ENCODE results near the gene GTF2F2. TPM values are rescaled to one million over a fixed set of nuclear protein-coding genes. Genes with fewer than 3 reads are reported as not detected.

The GTF2F2 gene
- total RNA-seq, 1 experiment from 2014 or later = 33.8 TPM

DNA sequence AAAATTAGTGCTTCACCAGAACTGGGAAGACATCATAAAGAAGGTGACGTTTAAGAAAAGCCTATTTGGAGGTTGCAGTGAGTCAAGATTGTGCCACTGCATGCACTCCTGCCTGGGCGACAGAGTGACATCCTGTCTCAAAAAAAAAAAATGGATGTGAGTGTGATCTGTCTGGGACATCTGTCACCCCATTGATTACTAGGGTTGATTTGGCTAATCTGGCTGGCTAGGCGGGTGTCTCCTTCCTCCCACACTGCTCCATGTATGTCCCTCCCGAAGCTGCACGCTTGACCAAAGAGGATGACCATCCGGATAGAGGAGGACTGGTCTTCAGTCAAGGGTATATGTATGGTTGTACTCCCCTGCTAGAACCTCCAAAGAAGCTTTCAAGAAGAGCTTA, 2.6 kb downstream of the GTF2F2 start:
- Mint-ChIP-seq H3K4me1 (peaks cover 6% of the 10 kb centered on the region), H3K4me3 (no peak overlapping the region), H3K27me3 (ENCODE audit: low read depth) (no peaks in the 10 kb centered on the region; the same call in 1 of the 2 replicates), H3K36me3 (no peaks in the 10 kb centered on the region), H3K9me3 (no peaks in the 10 kb centered on the region), H3K27ac (no peak overlapping the region)
- TF ChIP-seq, protein P1, sequence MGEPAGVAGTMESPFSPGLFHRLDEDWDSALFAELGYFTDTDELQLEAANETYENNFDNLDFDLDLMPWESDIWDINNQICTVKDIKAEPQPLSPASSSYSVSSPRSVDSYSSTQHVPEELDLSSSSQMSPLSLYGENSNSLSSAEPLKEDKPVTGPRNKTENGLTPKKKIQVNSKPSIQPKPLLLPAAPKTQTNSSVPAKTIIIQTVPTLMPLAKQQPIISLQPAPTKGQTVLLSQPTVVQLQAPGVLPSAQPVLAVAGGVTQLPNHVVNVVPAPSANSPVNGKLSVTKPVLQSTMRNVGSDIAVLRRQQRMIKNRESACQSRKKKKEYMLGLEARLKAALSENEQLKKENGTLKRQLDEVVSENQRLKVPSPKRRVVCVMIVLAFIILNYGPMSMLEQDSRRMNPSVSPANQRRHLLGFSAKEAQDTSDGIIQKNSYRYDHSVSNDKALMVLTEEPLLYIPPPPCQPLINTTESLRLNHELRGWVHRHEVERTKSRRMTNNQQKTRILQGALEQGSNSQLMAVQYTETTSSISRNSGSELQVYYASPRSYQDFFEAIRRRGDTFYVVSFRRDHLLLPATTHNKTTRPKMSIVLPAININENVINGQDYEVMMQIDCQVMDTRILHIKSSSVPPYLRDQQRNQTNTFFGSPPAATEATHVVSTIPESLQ (CRISPR knock-in tag; IDR thresholded peaks at IDR 0.05) = no peak
- TF ChIP-seq ESRRA (CRISPR knock-in tag; IDR thresholded peaks at IDR 0.05; ENCODE audit: borderline replicate concordance) = no peak
- TF ChIP-seq NR2C2 (CRISPR knock-in tag; IDR thresholded peaks at IDR 0.05) = no peak
- TF ChIP-seq ZNF425 (CRISPR knock-in tag; conservative IDR thresholded peaks at IDR 0.05) = no peak
- TF ChIP-seq, protein P2, sequence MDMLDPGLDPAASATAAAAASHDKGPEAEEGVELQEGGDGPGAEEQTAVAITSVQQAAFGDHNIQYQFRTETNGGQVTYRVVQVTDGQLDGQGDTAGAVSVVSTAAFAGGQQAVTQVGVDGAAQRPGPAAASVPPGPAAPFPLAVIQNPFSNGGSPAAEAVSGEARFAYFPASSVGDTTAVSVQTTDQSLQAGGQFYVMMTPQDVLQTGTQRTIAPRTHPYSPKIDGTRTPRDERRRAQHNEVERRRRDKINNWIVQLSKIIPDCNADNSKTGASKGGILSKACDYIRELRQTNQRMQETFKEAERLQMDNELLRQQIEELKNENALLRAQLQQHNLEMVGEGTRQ (CRISPR knock-in tag; IDR thresholded peaks at IDR 0.05) = no peak
- no peak for TF ChIP-seq JUN (CRISPR knock-in tag; IDR thresholded peaks at IDR 0.05)
- no peak for TF ChIP-seq OVOL2 (CRISPR knock-in tag; IDR thresholded peaks at IDR 0.05; ENCODE audit: borderline replicate concordance)
- no peak for TF ChIP-seq PRRX2 (CRISPR knock-in tag; IDR thresholded peaks at IDR 0.05)
- no peak for TF ChIP-seq JAZF1 (CRISPR knock-in tag; IDR thresholded peaks at IDR 0.05)
- no peak for TF ChIP-seq NFATC4 (CRISPR knock-in tag; IDR thresholded peaks at IDR 0.05)
- TF ChIP-seq FOXP1 (CRISPR knock-in tag; IDR thresholded peaks at IDR 0.05; ENCODE audit: borderline replicate concordance) = no peak
- no peak for TF ChIP-seq NR1H2 (CRISPR knock-in tag; IDR thresholded peaks at IDR 0.05)
- TF ChIP-seq ATF1 (CRISPR knock-in tag; IDR thresholded peaks at IDR 0.05) = no peak
- no peak for TF ChIP-seq CREM (CRISPR knock-in tag; IDR thresholded peaks at IDR 0.05)
- no peak for TF ChIP-seq TP53 (CRISPR knock-in tag; IDR thresholded peaks at IDR 0.05)
- no peak for TF ChIP-seq NFE2L1 (CRISPR knock-in tag; IDR thresholded peaks at IDR 0.05)
- TF ChIP-seq ELF4 (CRISPR knock-in tag; IDR thresholded peaks at IDR 0.05; ENCODE audit: low read depth) = no peak
- TF ChIP-seq, protein P3, sequence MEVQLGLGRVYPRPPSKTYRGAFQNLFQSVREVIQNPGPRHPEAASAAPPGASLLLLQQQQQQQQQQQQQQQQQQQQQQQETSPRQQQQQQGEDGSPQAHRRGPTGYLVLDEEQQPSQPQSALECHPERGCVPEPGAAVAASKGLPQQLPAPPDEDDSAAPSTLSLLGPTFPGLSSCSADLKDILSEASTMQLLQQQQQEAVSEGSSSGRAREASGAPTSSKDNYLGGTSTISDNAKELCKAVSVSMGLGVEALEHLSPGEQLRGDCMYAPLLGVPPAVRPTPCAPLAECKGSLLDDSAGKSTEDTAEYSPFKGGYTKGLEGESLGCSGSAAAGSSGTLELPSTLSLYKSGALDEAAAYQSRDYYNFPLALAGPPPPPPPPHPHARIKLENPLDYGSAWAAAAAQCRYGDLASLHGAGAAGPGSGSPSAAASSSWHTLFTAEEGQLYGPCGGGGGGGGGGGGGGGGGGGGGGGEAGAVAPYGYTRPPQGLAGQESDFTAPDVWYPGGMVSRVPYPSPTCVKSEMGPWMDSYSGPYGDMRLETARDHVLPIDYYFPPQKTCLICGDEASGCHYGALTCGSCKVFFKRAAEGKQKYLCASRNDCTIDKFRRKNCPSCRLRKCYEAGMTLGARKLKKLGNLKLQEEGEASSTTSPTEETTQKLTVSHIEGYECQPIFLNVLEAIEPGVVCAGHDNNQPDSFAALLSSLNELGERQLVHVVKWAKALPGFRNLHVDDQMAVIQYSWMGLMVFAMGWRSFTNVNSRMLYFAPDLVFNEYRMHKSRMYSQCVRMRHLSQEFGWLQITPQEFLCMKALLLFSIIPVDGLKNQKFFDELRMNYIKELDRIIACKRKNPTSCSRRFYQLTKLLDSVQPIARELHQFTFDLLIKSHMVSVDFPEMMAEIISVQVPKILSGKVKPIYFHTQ (CRISPR knock-in tag; IDR thresholded peaks at IDR 0.05) = no peak
- ATAC-seq (no peak), DNase-seq (ENCODE audit: low spot score) (no peak)
- CTCF ChIA-PET = no interaction called here
- POLR2A ChIA-PET = no interaction called here

DNA sequence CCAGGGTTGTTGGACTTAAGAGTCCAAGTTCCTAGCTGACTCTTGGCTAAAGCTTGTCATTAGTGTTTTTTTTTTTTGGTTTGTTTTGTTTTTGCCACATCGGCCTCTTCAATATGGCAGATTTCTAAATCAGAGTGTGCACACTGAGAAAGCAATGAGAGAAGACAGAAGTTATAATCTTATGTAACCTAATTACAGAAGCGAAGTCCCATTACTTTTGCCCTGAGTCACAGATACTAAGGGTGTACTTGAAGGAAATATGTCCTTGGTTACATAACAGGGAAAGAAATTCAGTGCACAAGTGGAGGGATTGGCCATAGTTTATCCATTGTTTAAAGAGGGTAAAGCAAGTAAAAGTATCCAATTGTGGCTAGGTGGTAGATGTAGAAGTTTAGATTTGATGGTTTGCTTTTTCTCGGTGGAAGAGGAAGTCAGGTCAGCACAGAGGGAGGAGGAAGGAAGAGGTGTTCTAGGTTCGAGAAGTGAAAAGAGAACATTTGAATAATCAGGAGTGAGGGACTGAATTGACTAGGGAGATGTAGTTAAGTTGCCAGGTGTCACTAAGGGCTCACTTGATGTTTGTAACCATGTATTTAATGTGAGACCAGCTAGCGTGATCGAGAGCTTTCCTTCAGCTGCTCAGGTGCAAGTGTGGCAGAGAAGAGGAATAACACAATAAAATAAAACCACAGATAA, 12.2 kb downstream of the GTF2F2 start:
- ATAC-seq = no peak
- TF ChIP-seq CBFB (CRISPR knock-in tag; IDR thresholded peaks at IDR 0.05; ENCODE audit: low read depth) = no peak
- no peak for TF ChIP-seq MAX (CRISPR knock-in tag; IDR thresholded peaks at IDR 0.05)
- TF ChIP-seq HMGA2 (CRISPR knock-in tag; IDR thresholded peaks at IDR 0.05) = no peak
- no peak for TF ChIP-seq ZNF232 (CRISPR knock-in tag; IDR thresholded peaks at IDR 0.05)
- no peak for TF ChIP-seq ZNF219 (CRISPR knock-in tag; IDR thresholded peaks at IDR 0.05; ENCODE audit: borderline replicate concordance)
- TF ChIP-seq, protein P2 (CRISPR knock-in tag; IDR thresholded peaks at IDR 0.05) = no peak

More for the DNA sequence above, 12.2 kb downstream of the GTF2F2 start:
- no peaks in the 10 kb centered on the region for H3K27me3 Mint-ChIP-seq (ENCODE audit: low read depth)
- DNase-seq (ENCODE audit: low spot score) = no peak
- no peak overlapping the region for H3K4me3 Mint-ChIP-seq
- H3K27ac Mint-ChIP-seq = no peak overlapping the region
- ChIA-PET POLR2A (no interaction called here), CTCF (no interaction called here)
- peaks cover 21% of the 10 kb centered on the region for H3K36me3 Mint-ChIP-seq
- H3K9me3 Mint-ChIP-seq = peaks cover 30% of the 10 kb centered on the region
- H3K4me1 Mint-ChIP-seq = peaks cover 11% of the 10 kb centered on the region

All from WTC11 (cell line).